GM18951 (cell line): ENCODE data around the gene RNF208.
A peak's percentile ranks its signal among the peaks of the same experiment; 100 is the strongest.

Experiments
- POLR2A ChIP-seq: IDR thresholded peaks from 4 replicates; pipeline ENCODE4 v1.6.1; 2011; ENCODE audit warnings: mild to moderate bottlenecking; ENCODE audit not compliant: insufficient read length, insufficient read depth; ENCODE audit errors: extremely low read depth
- in situ Hi-C: fragments of 300-500 bp; cut with MboI; formaldehyde crosslinking; loops from one replicate; pipeline ENCODE4 v1.12.0; 2022; ENCODE audit warnings: low sequenced_read_pairs, mixed read lengths, inconsistent platforms; ENCODE audit not compliant: unreplicated experiment

RNF208 gene

GRCh38 chr9:137178939-137179630, 43.0 kb downstream of the RNF208 start:
- TF ChIP-seq POLR2A: no peak
- in situ Hi-C loops: no loop called here

DNA sequence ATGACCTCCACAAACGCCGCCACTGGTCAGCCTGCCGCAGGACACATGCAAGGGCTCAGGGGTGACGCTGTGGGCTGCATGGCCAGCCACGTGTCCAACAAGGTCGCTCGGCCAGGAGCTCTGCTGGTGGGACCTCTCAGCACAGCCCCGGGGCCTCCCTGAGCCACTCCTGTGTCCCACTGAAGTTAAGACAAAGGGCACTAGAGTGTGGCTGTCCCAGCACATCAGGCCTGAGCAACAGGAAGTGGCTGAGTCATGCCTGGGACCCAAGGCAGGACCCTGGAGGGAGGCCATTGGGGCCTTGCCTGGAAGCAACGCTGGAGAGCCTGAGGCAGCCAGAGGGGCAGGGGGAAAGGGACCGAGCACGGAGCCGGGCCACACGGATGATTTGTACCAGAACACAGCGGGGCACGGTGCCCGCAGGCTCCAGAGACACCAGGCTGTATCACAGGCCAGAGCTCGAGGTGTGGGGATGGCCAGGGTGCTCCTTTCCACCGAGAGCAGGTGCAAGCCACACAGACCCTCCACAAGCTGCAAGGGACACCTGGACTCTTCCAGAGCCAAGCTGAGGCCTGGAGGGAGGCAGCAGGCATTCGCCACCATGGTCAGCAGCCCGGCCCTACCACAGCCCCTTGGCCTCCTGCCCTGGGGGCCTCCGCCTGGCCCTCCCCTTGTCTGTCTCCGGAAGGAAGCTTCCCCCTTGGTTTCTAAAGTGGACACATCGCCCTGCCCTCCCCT, 43.7 kb downstream of the RNF208 start:
- in situ Hi-C loops: no loop called here
- no peak for TF ChIP-seq POLR2A

GRCh38 chr9:137176302-137177182, 45.5 kb downstream of the RNF208 start:
- peak; percentile 8 for TF ChIP-seq POLR2A
- in situ Hi-C loops: no loop called here

DNA sequence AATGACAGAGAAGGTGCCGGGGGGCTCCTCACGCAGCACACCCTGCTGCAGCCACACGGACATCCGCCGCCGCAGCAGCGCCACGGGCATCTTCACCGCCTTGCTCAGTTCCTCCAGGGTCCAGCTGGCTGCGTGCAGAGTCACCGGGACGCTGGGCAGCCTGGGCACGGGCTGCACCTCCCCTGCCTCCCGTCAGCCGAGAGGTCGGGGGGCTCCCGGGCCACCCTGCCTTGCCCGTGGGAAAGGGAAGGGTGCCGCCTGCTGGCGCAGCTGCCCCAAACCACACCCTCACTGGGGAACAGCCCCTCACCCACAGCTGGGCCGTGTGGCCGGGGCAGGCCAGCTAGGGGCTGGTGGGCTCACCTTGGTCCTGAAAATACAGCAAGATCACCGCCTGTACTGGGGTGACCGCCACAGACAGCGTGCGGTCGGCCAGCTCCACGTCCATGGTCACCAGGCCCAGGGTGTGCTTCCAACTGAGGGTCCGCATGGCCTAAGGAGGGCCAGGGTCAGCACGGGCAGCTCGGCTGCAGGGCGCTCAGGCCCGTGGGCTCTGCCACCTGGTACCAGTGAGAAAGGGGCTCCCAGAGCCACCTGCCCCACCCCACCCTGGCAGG, 46.6 kb downstream of the RNF208 start:
- TF ChIP-seq POLR2A: peak; percentile 2
- in situ Hi-C loops: no loop called here

GRCh38 chr9:137174722-137175293, 47.2 kb downstream of the RNF208 start:
- TF ChIP-seq POLR2A: no peak
- in situ Hi-C loops: no loop called here

- no peak for TF ChIP-seq POLR2A
These were observed 48.0 kb downstream of the RNF208 start for GRCh38 chr9:137173796-137174664.

DNA sequence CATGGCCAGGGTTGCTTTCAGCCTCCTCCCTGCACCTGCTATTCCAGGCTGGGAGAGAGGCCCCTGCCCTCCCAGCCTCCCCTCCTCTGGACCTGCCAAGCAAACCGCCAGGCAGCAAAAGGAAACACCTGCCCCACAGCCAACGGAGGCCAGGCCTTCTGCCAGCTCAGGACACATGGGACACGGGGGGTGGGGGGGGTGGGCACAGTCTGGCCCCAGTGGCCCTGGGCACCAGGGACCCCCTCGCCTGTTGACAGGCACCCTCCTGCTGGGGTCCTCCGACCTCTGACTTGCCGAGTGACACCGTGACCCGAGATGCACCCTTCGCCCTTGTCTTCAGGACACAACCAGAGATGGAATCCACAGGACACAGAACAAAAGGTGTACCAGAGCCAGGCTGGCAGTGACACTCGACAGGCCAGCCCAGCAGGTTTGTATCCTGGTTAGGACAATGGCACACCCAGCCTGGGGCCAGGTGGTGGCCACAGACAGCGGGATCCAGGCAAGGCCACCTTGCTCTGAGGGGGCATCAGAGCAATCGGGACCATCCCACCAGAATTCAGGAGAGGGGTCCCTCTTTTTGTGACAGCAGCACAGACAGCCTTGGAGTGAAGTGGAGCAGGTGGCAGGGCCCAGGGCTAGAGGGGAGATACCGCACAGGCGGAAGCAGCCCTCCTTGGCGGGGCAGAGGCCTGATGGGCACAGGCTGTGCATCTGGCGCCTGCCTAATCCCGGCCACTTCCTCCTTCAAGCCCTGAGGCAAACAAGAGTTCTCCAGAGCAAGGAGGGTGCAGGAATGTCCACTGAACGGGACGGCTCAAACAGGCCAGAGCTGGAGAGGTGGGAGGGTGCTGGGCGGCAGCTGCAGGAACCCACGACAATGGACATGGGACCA, 48.9 kb downstream of the RNF208 start:
- in situ Hi-C loops: no loop called here
- no peak for TF ChIP-seq POLR2A

More at GRCh38 chr9:137173796-137174664, 48.0 kb downstream of the RNF208 start:
- in situ Hi-C loops: no loop called here

DNA sequence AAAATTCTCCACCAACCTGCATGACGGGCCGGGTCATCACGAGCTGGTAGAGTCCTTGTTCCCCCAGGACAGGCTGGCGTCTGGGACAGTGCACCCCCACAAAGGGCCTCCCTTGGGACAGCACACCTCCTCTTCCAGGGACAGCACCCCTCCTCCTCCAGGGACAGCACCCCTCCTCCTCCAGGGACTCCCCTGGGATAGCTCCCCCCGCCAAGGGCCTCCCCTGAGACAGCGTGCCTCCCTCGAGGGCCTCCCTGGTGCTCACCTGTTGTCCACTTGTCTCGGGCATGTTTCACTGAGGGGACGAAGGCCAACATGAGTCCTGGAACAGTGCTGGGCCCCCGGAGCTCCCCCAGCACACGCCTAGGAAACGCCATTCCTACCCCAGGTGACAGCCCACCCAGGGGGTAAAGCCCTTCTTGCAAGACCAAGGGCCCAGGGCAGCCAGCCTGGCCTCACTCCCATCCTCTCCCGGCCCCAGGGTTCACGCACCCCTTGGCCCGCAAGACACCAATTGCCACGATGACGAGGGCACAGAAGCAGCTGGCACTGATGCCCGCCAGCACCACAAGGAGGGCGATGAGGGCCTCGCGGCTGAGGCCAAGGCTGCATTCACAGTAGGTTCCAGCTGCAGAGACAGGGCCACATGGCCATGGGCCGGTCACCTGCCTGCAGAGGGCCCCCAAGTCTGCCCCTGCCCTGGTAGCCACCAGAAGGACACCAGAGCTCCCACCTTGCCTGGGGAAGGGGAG, 50.7 kb downstream of the RNF208 start:
- no peak for TF ChIP-seq POLR2A
- in situ Hi-C loops: no loop called here

DNA sequence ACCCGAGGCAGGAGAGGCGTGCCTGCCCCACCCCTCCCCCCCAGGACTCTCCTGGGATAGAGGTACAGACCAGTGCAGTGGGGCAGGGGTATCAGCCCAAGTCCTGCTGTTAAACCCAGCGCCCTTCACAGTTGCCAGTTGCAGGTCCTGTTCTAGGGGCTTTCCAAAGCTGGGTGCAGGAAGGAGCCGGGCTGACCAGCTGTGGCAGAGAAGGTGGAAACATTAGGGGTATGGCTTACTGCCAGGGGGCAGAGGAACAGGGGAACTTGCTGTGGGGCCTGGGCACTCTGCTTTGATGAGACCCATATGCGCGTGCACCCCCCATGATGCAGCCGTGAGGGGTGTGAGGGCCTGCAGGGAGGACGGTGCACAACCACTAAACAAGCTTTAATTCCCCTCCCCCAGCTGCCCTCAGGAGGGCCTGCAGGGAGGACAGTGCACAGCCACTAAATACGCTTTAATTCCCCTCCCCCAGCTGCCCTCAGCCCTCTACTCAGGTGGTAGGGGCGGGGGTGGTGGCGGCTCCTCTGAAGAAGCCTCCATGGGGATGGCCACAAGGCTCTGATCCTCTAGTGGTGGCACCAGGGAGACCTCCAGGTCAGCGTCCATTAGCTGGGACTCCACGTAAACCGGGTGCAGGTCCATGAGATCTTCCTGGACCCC, 51.4 kb downstream of the RNF208 start:
- in situ Hi-C loops: no loop called here

More for the DNA sequence above, 51.4 kb downstream of the RNF208 start:
- TF ChIP-seq POLR2A: no peak
